Stimulated activated CD4-positive, alpha-beta T cell treated with anti-CD3 and anti-CD28 coated beads, Interleukin-4, amount 100 ng/mL, for 48 hours (primary cell): ENCODE measurements around the gene PARS2.

Experiments
- DNase-seq, 2 donors: peaks; one replicate each; pipeline ENCODE4 v3.0.0-alpha.2; 2020; ENCODE audit warnings: low read depth in 2 of 2

The PARS2 gene

DNA sequence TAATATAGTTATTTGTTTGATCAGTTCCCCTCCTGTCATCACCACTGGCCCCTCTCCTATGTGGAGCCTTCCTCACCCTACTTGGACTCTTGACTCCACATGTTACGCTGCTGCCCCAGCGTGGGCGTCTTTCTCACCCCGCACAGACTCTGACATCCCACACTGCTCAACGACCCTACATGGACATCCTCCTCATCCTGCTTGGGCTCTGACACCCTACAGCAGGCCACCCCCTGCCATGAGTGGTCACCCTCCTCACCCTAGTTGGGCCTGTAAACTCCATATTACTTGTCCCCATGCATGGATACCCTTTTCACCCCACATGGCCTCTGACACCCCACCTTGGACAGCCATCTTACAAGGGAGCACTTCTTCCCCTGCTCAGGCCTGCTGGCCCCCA, 27.6 kb downstream of the PARS2 start:
- DNase-seq: no peak

DNA sequence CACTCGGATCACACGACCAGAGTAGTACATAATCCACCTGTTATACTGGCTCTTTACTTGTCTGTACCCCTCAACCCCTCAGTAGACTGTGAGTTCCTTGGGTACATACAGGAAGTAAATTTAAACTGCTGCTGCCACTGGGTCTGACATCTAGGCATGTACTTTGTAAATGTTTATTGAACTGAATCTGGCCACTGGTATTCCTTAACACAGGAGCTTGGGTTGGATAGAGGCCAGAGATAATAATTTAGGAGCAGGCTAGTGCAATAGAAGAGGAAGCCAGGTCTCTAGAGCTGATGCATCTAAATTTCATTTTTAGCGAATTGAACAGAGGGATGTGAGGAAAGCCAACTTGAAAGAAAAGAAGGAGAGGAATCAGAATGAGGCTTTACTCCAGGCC, 36.3 kb downstream of the PARS2 start:
- DNase-seq: no peak

- DNase-seq: no peak
Measured at GRCh38 chr1:54724771-54725170, 39.6 kb downstream of the PARS2 start.

- no peak for DNase-seq
Measured at GRCh38 chr1:54723985-54724384, 40.3 kb downstream of the PARS2 start.

GRCh38 chr1:54721719-54722118, 42.6 kb downstream of the PARS2 start:
- no peak for DNase-seq

- peak; percentile 6 to 9 for DNase-seq
Measured at GRCh38 chr1:54716299-54717047, 47.9 kb downstream of the PARS2 start.

DNA sequence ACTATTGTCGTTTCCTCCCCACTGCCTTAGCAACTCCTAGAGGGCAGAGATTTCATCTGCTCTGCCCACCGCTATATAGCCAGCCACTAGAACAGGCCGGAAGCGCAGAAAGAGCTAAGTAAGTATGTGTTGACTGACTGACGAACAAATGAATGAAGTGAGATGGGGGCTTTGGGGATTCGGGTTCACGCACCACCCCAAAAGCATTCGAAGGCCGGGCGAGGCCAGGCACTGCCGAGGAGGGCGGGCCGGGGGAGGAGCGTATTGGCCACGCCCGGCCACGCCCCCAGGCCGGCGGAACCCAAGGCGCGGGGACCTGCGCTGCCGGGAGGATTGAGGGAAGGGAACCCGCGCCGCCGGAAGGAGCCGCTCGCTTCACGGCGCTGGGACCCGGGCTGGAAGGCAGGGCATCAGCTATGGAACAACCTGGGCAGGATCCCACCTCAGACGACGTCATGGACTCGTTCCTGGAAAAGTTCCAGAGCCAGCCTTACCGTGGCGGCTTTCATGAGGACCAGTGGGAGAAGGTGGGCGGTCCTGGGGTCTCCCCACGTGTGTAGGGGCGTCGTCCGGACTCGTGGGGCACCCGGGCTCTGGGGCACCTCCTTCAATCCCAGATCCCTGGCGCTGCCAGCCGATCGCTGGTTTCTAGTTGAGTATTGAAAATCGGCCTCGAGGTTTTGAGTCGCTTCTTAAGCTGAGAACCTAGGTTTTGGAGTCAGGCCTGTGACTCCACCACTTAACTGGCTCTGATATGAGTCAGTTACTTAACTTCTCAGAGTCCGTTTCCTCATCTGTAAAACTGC, 48.6 kb downstream of the PARS2 start, which contains the start of gene TTC4:
TSS of gene TTC4 (plus strand) at position 369 of the 806 bp plus-strand sequence. CDS start at position 417, 48 bp downstream.
- peak; percentile 76 to 83 for DNase-seq

GRCh38 chr1:54714881-54715492, 49.3 kb downstream of the PARS2 start:
- DNase-seq: no peak

DNA sequence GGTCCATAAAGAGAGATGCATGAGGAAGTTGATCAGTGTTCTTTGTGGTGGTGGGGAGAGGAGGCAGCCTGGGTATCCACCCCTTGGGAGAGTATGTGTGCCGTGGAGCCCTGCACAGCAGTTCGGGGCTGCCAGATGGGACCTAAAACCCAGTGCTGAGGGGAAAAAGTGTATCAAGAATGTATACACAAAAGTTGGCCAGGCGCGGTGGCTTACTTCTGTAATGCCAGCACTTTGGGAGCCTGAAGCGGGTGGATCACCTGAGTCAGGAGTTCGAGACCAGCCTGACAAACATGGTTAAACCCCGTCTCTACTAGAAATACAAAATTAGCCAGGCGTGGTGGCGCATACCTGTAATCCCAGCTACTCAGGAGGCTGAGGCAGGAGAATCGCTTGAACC, 52.8 kb downstream of the PARS2 start:
- DNase-seq: no peak

GRCh38 chr1:54710841-54711240, 53.5 kb downstream of the PARS2 start:
- no peak for DNase-seq

DNA sequence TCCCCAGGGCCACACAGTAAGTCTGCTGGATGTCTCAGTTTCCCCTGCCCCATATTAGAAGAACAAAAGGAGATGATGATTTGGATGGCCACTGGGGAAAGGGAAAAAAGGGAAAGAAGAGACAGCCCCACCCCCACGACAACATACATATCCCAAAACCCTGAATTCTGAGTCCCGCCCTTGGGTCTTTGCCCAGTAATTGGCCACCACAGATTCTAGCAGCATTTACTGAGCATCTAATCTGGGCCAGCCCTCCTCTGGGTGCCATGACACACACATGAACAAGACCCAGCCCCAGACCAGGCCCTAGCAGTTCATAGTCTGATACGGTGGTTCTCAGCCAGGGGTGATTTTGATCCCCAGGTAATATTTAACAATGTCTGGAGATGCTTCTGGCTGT, 53.9 kb downstream of the PARS2 start:
- DNase-seq: no peak

DNA sequence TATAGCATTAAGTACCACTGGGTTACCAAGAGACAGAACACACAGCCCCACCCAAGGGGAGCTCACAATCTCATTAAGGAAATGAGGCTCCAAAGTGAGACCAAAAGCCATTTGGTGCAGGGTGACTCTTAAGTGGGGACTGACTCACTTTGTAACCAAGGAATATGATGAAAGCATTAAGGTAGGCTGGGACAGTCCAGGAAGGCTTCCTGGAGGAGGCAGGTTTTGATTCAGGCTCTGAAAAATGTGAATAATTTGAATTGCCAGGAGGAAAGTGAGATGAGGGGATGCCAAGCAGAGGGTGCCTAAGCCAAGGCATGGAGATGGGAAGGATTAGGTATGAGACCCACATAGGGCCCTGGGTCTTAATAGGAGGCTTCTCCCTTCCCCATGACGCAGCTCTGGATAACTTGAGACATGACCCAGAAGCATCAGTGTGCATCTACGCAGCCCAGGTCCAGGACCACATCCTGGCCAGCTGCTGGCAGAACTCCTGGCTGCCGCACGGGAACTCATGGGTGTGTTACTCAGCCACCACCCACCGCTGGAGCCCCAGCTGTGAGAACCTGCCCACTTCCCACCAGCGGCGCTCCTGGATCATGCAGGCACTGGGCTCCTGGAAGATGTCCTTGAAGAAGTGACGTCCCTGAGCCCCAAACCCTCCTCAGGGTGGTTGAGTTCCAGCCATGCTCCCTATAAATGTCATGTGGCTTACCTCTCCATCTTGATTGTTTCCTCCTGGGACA, 54.6 kb downstream of the PARS2 start:
- no peak for DNase-seq

DNA sequence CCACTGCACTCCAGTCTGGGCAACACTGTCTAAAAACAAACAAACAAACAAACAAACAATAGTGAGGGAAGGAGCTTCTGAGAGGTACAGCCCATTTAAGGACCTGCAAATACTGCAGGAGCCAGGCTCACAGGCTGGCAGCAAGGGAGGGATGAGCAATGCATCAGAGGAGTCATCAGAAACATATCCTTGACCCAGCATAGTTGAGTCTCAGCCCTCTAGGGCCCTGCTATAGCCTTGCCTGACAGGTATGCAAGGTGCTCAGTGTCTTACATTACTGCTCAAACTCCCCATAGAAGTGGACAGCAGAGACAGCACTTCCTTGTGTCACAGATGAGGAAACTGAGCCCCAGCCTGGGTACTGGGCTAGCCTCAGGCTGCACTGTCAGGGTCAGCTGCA, 55.9 kb downstream of the PARS2 start:
- no peak for DNase-seq
